Activated CD8-positive, alpha-beta T cell treated with anti-CD3 and anti-CD28 coated beads for 36 hours (primary cell): ENCODE results near the gene SLC2A4. TPM values are rescaled to one million over a fixed set of nuclear protein-coding genes. Genes with fewer than 3 reads are reported as not detected.

ENCODE experiments used
- ATAC-seq: fragments of 200-7000 bp; cut with Tn5 transposase; one replicate; pipeline ENCODE4 v1.10.0; 2021; ENCODE audit warnings: mild to moderate bottlenecking, moderate library complexity
- CTCF ChIA-PET: fragments of 350-600 bp; sonication (Branson Sonifier 250); formaldehyde crosslinking; loops from one replicate; lab custom pipeline; 2021; ENCODE audit warnings: antibody characterized with exemption; lab: Charles Lee
- POLR2A ChIA-PET: fragments of 350-600 bp; sonication (Branson Sonifier 250); formaldehyde crosslinking; loops from one replicate; lab custom pipeline; 2021; ENCODE audit warnings: antibody characterized with exemption; lab: Charles Lee
- DNase-seq: peaks from one replicate; pipeline ENCODE4 v3.0.0-alpha.2; 2020
- H3K27ac Mint-ChIP-seq: one replicate; pipeline ENCODE4 v1.8.0; 2021; ENCODE audit warnings: mild to moderate bottlenecking, mixed read lengths
- H3K27me3 Mint-ChIP-seq: one replicate; pipeline ENCODE4 v1.8.0; 2021; ENCODE audit warnings: mixed read lengths
- H3K36me3 Mint-ChIP-seq: one replicate; pipeline ENCODE4 v1.8.0; 2021; ENCODE audit warnings: low read depth, mixed read lengths
- H3K4me1 Mint-ChIP-seq: one replicate; pipeline ENCODE4 v1.8.0; 2021; ENCODE audit warnings: low read depth, mixed read lengths
- H3K4me3 Mint-ChIP-seq: one replicate; pipeline ENCODE4 v1.8.0; 2021; ENCODE audit warnings: mild to moderate bottlenecking, moderate library complexity, mixed read lengths
- H3K9me3 Mint-ChIP-seq: one replicate; pipeline ENCODE4 v1.8.0; 2021; ENCODE audit warnings: mixed read lengths
- CTCF ChIP-seq: fragments of 200-600 bp; IDR thresholded peaks from one replicate; pipeline ENCODE4 v1.8.0; 2022; ENCODE audit warnings: antibody characterized with exemption, mild to moderate bottlenecking
- intact Hi-C: fragments of 100-400 bp; cut with micrococcal nuclease; formaldehyde crosslinking; loops from one replicate; pipeline ENCODE4 v1.10.0; 2022
- total RNA-seq, 2 experiments: library from RNA; stranded (reverse); gene quantifications; one replicate each; pipeline ENCODE4 v1.2.3, GENCODE V29; 2021

Gene SLC2A4
- total RNA-seq, 2 experiments from 2014 or later = 0.07 to 0.25 TPM

GRCh38 chr17:7281953-7282751 lies 634 bp downstream of the SLC2A4 start:
- H3K27ac Mint-ChIP-seq = no peak overlapping the region
- ChIA-PET POLR2A (interaction anchor here (0.7 to 2.6 kb wide), 12 partner anchors 8 to 405 kb away, joined by 3 to 15 read pairs (median 4); partner anchors contain the start of genes GPS2 and TP53), CTCF (interaction anchor here (0.9 to 10.3 kb wide), 8 partner anchors 10 to 435 kb away, joined by 3 to 144 read pairs (median 5); partner anchors contain the start of gene DNAH2)
- no peak for TF ChIP-seq CTCF
- ATAC-seq = no peak
- peaks cover 19% of the 10 kb centered on the region for H3K4me1 Mint-ChIP-seq
- peaks cover 16% of the 10 kb centered on the region for H3K27me3 Mint-ChIP-seq
- H3K4me3 Mint-ChIP-seq = peak overlapping the region; percentile 73
- intact Hi-C loops = loop anchor here (2.0 kb wide), 1 partner anchor 13 kb away; the partner anchor contains the start of gene YBX2
- no peak for DNase-seq
- no peaks in the 10 kb centered on the region for H3K9me3 Mint-ChIP-seq
- no peaks in the 10 kb centered on the region for H3K36me3 Mint-ChIP-seq

- H3K4me1 Mint-ChIP-seq = peaks cover 19% of the 10 kb centered on the region
- no peaks in the 10 kb centered on the region for H3K9me3 Mint-ChIP-seq
- peaks cover 16% of the 10 kb centered on the region for H3K27me3 Mint-ChIP-seq
- CTCF ChIA-PET = interaction anchor here (0.9 to 10.3 kb wide), 4 partner anchors 9 to 73 kb away, joined by 3 to 144 read pairs (median 9); no protein-coding TSS in a partner anchor
- DNase-seq (no peak), ATAC-seq (no peak)
- POLR2A ChIA-PET = interaction anchor here (0.7 to 2.6 kb wide), 10 partner anchors 9 to 404 kb away, joined by 3 to 15 read pairs (median 4); partner anchors contain the start of genes GPS2 and TP53
- peak overlapping the region; percentile 24 for H3K4me3 Mint-ChIP-seq
- H3K27ac Mint-ChIP-seq = no peak overlapping the region
- intact Hi-C loops = no loop called here
- H3K36me3 Mint-ChIP-seq = no peaks in the 10 kb centered on the region
- TF ChIP-seq CTCF = no peak
These were observed 1.3 kb downstream of the SLC2A4 start for GRCh38 chr17:7282752-7283321.

- intact Hi-C loops = no loop called here
- H3K4me3 Mint-ChIP-seq = no peak overlapping the region
These were observed 2.1 kb downstream of the SLC2A4 start for GRCh38 chr17:7283471-7284216.

GRCh38 chr17:7284911-7285310 lies 3.4 kb downstream of the SLC2A4 start:
- ATAC-seq (no peak), DNase-seq (no peak)
- Mint-ChIP-seq H3K9me3 (no peaks in the 10 kb centered on the region), H3K4me1 (peaks cover 19% of the 10 kb centered on the region), H3K27ac (no peak overlapping the region), H3K4me3 (no peak overlapping the region), H3K36me3 (no peaks in the 10 kb centered on the region), H3K27me3 (peaks cover 19% of the 10 kb centered on the region)
- CTCF ChIA-PET = interaction anchor here (10.3 kb wide), 1 partner anchor 13 kb away, joined by 144 read pairs; no protein-coding TSS in a partner anchor
- TF ChIP-seq CTCF = no peak
- intact Hi-C loops = no loop called here
- POLR2A ChIA-PET = interaction anchor here (1.3 to 1.9 kb wide), 2 partner anchors 12 to 28 kb away, joined by 5 to 11 read pairs; no protein-coding TSS in a partner anchor

More at GRCh38 chr17:7283471-7284216, 2.1 kb downstream of the SLC2A4 start:
- DNase-seq = no peak
- Mint-ChIP-seq H3K4me1 (peaks cover 19% of the 10 kb centered on the region), H3K9me3 (no peaks in the 10 kb centered on the region), H3K27ac (no peak overlapping the region), H3K27me3 (peaks cover 19% of the 10 kb centered on the region), H3K36me3 (no peaks in the 10 kb centered on the region)
- no peak for ATAC-seq
- ChIA-PET CTCF (interaction anchor here (1.0 to 10.3 kb wide), 2 partner anchors 15 to 277 kb away, joined by 3 to 144 read pairs; no protein-coding TSS in a partner anchor), POLR2A (interaction anchor here (0.9 to 1.3 kb wide), 3 partner anchors 12 to 46 kb away, joined by 3 to 5 read pairs (median 5); no protein-coding TSS in a partner anchor)
- no peak for TF ChIP-seq CTCF
